Stomach (tissue), 9 donors: ENCODE data around the gene SSC5D. TPM values are rescaled to one million over a fixed set of nuclear protein-coding genes. Genes with fewer than 3 reads are reported as not detected.

ENCODE experiments used
- DNase-seq, 2 donors: peaks; one replicate each; pipeline versions ENCODE4 v3.0.0 to v3.0.0-alpha.2; 2013 to 2019
- H3K27ac ChIP-seq, 5 donors: fragments of 200-600 bp in 4 of 5; sonication (generic) in 4 of 5; one replicate each; pipeline ENCODE4 v1.5.1; 2013 to 2019; ENCODE audit warnings: mild to moderate bottlenecking in 1 of 5, moderate library complexity in 1 of 5
- H3K27me3 ChIP-seq, 3 donors: fragments of 200-600 bp; sonication (generic); one replicate each; pipeline ENCODE4 v1.5.1; 2017 to 2019; ENCODE audit warnings: mixed run types in 1 of 3
- H3K36me3 ChIP-seq, 4 donors: fragments of 200-600 bp; sonication (generic); 1 replicate in 3 of 4; 2 replicates in 1 of 4; pipeline ENCODE4 v1.5.1; 2016 to 2019
- H3K4me1 ChIP-seq, 4 donors: fragments of 200-600 bp; sonication (generic); one replicate each; pipeline ENCODE4 v1.5.1; 2016 to 2019
- H3K4me3 ChIP-seq, 4 donors: fragments of 200-600 bp; sonication (generic) in 3 of 4; one replicate each; pipeline ENCODE4 v1.5.1; 2016 to 2019; ENCODE audit warnings: mild to moderate bottlenecking in 1 of 4
- H3K9me3 ChIP-seq, 4 donors: fragments of 200-600 bp; sonication (generic); one replicate each; pipeline ENCODE4 v1.5.1; 2016 to 2019
- CTCF ChIP-seq, 7 experiments: fragments of 450-650 bp in 4 of 7; fragments of 200-600 bp in 3 of 7; sonication (generic) in 3 of 7; IDR thresholded peaks; one replicate each; pipeline ENCODE4 v1.5.1; 2016 to 2019; ENCODE audit warnings: antibody characterized with exemption in 7 of 7, control low read depth in 2 of 7, mild to moderate bottlenecking in 1 of 7
- EP300 ChIP-seq: sonication (generic); formaldehyde crosslinking; IDR thresholded peaks from one replicate; pipeline ENCODE4 v1.6.1; 2017; ENCODE audit warnings: antibody characterized with exemption
- POLR2A ChIP-seq, 4 donors: fragments of 450-650 bp; IDR thresholded peaks; one replicate each; pipeline ENCODE4 v1.6.1; 2016; ENCODE audit warnings: antibody characterized with exemption in 4 of 4, control low read depth in 2 of 4, mild to moderate bottlenecking in 1 of 4, moderate library complexity in 1 of 4
- POLR2AphosphoS5 ChIP-seq, 3 donors: sonication (generic); formaldehyde crosslinking; IDR thresholded peaks; one replicate each; pipeline ENCODE4 v1.6.1; 2016; ENCODE audit warnings: antibody characterized with exemption in 3 of 3
- WGBS, 5 donors: extraction: QIAGEN DNeasy Blood & Tissue Kit in 3 of 5; methylation state at CpG; one replicate each; pipeline versions ENCODE4 v1.1.5 to v1.1.7; 2013 to 2018; 5-methylcytosine and 5-hydroxymethylcytosine counted together
- intact Hi-C: fragments of 100-400 bp; cut with DNase I; formaldehyde crosslinking; loops from one replicate; pipeline ENCODE4 v1.15.1; 2023; ENCODE audit warnings: low total_unique reads
- polyA plus RNA-seq, 3 donors: library from polyadenylated mRNA; stranded (reverse); fragments of 200-250 nt; gene quantifications; one replicate each; pipeline ENCODE4 v1.2.3, GENCODE V29; 2013
- total RNA-seq, 5 donors: library from RNA; depleted of rRNA; stranded (reverse); fragments of >200 nt; gene quantifications; one replicate each; pipeline versions ENCODE4 v1.1.0 to v1.2.3, GENCODE V29; 2014 to 2016
- donor health status: healthy with polysubstance abuse.
- donor health status: Bipolar disorder and iron deficiency.
- donor health status: healthy.

SSC5D gene
- total and polyA plus RNA-seq, 8 donors, result 0.46 to 15.1 (median 2.2) TPM; not detected in 1

- no peak for DNase-seq
- no peaks in the 10 kb centered on the region for H3K9me3 ChIP-seq
- H3K4me1 ChIP-seq, result peaks cover 17 to 39% (median 38%) of the 10 kb centered on the region in 4 donors
- 60 to 83% (median 71%) methylated on average over 17 to 23 of the region's 23 CpGs for whole genome bisulfite sequencing, 5 donors
- no peaks in the 10 kb centered on the region for H3K36me3 ChIP-seq
- intact Hi-C loops, result no loop called here
- H3K4me3 ChIP-seq, result no peak overlapping the region
- no peak for TF ChIP-seq POLR2A (IDR thresholded peaks at IDR 0.05)
- no peaks in the 10 kb centered on the region for H3K27me3 ChIP-seq
- no peak overlapping the region for H3K27ac ChIP-seq
These were observed 24.1 kb upstream of the SSC5D start for GRCh38 chr19:55464039-55464661.

GRCh38 chr19:55464662-55465054 lies 23.6 kb upstream of the SSC5D start, which contains the start of gene C19orf85:
Gene C19orf85, minus strand, starts transcription at chr19:55464751. Its CDS starts 197 bp downstream, at chr19:55464554.
- Histone ChIP-seq H3K36me3 (no peaks in the 10 kb centered on the region), H3K27me3 (no peaks in the 10 kb centered on the region), H3K9me3 (no peaks in the 10 kb centered on the region), H3K4me3 (no peak within 1 kb of the TSS), H3K27ac (no peak within 1 kb of the TSS), H3K4me1 (peaks cover 14 to 35% (median 33%) of the 10 kb centered on the region in 4 donors)
- no peak for DNase-seq
- intact Hi-C loops, result loop anchor here (5.0 kb wide), 1 partner anchor 38 kb away; no protein-coding TSS in a partner anchor
- 60 to 84% (median 69%) methylated on average over 14 of the region's 14 CpGs for WGBS, 5 donors
- TF ChIP-seq POLR2AphosphoS5 (IDR thresholded peaks at IDR 0.05), result no peak
- TF ChIP-seq POLR2A (IDR thresholded peaks at IDR 0.05), result no peak
- TF ChIP-seq CTCF (IDR thresholded peaks at IDR 0.05), result no peak
- no peak for TF ChIP-seq EP300

- no peak for DNase-seq
- Histone ChIP-seq H3K27ac (no peak overlapping the region), H3K36me3 (no peaks in the 10 kb centered on the region), H3K9me3 (no peaks in the 10 kb centered on the region), H3K27me3 (no peaks in the 10 kb centered on the region), H3K4me1 (peaks cover 4 to 25% (median 24%) of the 10 kb centered on the region in 4 donors), H3K4me3 (no peak overlapping the region)
- intact Hi-C loops, result loop anchor here (5.0 kb wide), 1 partner anchor 37 kb away; no protein-coding TSS in a partner anchor
- TF ChIP-seq EP300 (no peak), CTCF (IDR thresholded peaks at IDR 0.05) (no peak), POLR2AphosphoS5 (IDR thresholded peaks at IDR 0.05) (no peak), POLR2A (IDR thresholded peaks at IDR 0.05) (no peak)
- WGBS, 5 donors, result 75 to 80% (median 75%) methylated on average over 4 to 11 of the region's 11 CpGs
These were observed 22.6 kb upstream of the SSC5D start for GRCh38 chr19:55465460-55466240.

GRCh38 chr19:55466241-55466614 lies 22.0 kb upstream of the SSC5D start:
- no peak for TF ChIP-seq EP300
- no peak for TF ChIP-seq CTCF (IDR thresholded peaks at IDR 0.05)
- TF ChIP-seq POLR2A (IDR thresholded peaks at IDR 0.05), result no peak
- TF ChIP-seq POLR2AphosphoS5 (IDR thresholded peaks at IDR 0.05), result no peak
- Histone ChIP-seq H3K4me1 (peaks cover 0 to 20% (median 18%) of the 10 kb centered on the region in 4 donors), H3K36me3 (no peaks in the 10 kb centered on the region), H3K27ac (no peak overlapping the region), H3K27me3 (no peaks in the 10 kb centered on the region), H3K4me3 (no peak overlapping the region), H3K9me3 (no peaks in the 10 kb centered on the region)
- intact Hi-C loops, result loop anchor here (5.0 kb wide), 1 partner anchor 36 kb away; no protein-coding TSS in a partner anchor
- DNase-seq, result no peak
- WGBS, 5 donors, result 88 to 93% (median 92%) methylated on average over 4 of the region's 4 CpGs
